Natural killer cell (primary cell): ENCODE measurements around the gene FRY. TPM values are rescaled to one million over a fixed set of nuclear protein-coding genes. Genes with fewer than 3 reads are reported as not detected.

Experiments used
- ATAC-seq, 3 donors: fragments of 150-1000 bp in 2 of 3; fragments of 200-7000 bp in 1 of 3; cut with Tn5 transposase; 1 replicate in 1 of 3; 2 replicates in 2 of 3; pipeline ENCODE4 v1.10.0; 2021; ENCODE audit warnings: mild to moderate bottlenecking in 2 of 3, moderate library complexity in 2 of 3
- DNase-seq, 2 donors: peaks; one replicate each; pipeline versions ENCODE4 v3.0.0 to v3.0.0-alpha.2; 2013 to 2021; ENCODE audit warnings: mixed read lengths in 1 of 2
- H3K27ac ChIP-seq: one replicate; pipeline ENCODE4 v1.5.1; 2013; ENCODE audit warnings: mild to moderate bottlenecking, low read length
- H3K27me3 ChIP-seq: one replicate; pipeline ENCODE4 v1.6.1; 2013; ENCODE audit warnings: low read length; ENCODE audit not compliant: control insufficient read depth, insufficient read depth
- H3K36me3 ChIP-seq: one replicate; pipeline ENCODE4 v1.6.1; 2013; ENCODE audit warnings: low read length; ENCODE audit not compliant: control insufficient read depth, insufficient read depth
- H3K4me1 ChIP-seq: one replicate; pipeline ENCODE4 v1.6.1; 2013; ENCODE audit warnings: low read length; ENCODE audit not compliant: control insufficient read depth, insufficient read depth
- H3K4me3 ChIP-seq: one replicate; pipeline ENCODE4 v1.5.1; 2013; ENCODE audit warnings: low read length
- H3K9me3 ChIP-seq: one replicate; pipeline ENCODE4 v1.6.1; 2013; ENCODE audit warnings: low read length; ENCODE audit not compliant: control insufficient read depth, insufficient read depth
- H3K27ac Mint-ChIP-seq, 2 donors: one replicate each; pipeline ENCODE4 v1.8.0; 2022; ENCODE audit warnings: mild to moderate bottlenecking in 2 of 2, mixed read lengths in 2 of 2, moderate library complexity in 1 of 2
- H3K27me3 Mint-ChIP-seq, 2 donors: one replicate each; pipeline ENCODE4 v1.8.0; 2022; ENCODE audit warnings: low read depth in 2 of 2, mixed read lengths in 2 of 2
- H3K36me3 Mint-ChIP-seq: one replicate; pipeline ENCODE4 v1.8.0; 2022; ENCODE audit warnings: mixed read lengths
- H3K4me1 Mint-ChIP-seq, 2 donors: one replicate each; pipeline ENCODE4 v1.8.0; 2022; ENCODE audit warnings: mixed read lengths in 2 of 2
- H3K4me3 Mint-ChIP-seq: one replicate; pipeline ENCODE4 v1.8.0; 2022; ENCODE audit warnings: mild to moderate bottlenecking, moderate library complexity, mixed read lengths
- H3K9me3 Mint-ChIP-seq, 2 donors: one replicate each; pipeline ENCODE4 v1.8.0; 2022; ENCODE audit warnings: mixed read lengths in 2 of 2
- WGBS: methylation state at CpG from one replicate; pipeline ENCODE4 v1.1.7; 2013; ENCODE audit warnings: missing lambda C conversion rate; ENCODE audit not compliant: insufficient coverage; 5-methylcytosine and 5-hydroxymethylcytosine counted together
- intact Hi-C: fragments of 100-400 bp; cut with micrococcal nuclease; formaldehyde crosslinking; loops from one replicate; pipeline ENCODE4 v1.14.2; 2022
- total RNA-seq, 4 donors: library from RNA; stranded (reverse); fragments of 120-200 nt in 1 of 4; gene quantifications; one replicate each; pipeline versions ENCODE4 v1.2.3 to v1.2.4, GENCODE V29; 2013 to 2022
- TF ChIP-seq, protein P1 (sequence below): fragments of 200-600 bp; IDR thresholded peaks from one replicate; pipeline ENCODE4 v1.8.0; 2022; ENCODE audit warnings: antibody characterized with exemption

Gene FRY
- total RNA-seq, 3 donors from 2014 or later (not counting 1 experiment from before 2014, with no cell fraction given) = 25.1 to 52.1 (median 27.4) TPM

DNA sequence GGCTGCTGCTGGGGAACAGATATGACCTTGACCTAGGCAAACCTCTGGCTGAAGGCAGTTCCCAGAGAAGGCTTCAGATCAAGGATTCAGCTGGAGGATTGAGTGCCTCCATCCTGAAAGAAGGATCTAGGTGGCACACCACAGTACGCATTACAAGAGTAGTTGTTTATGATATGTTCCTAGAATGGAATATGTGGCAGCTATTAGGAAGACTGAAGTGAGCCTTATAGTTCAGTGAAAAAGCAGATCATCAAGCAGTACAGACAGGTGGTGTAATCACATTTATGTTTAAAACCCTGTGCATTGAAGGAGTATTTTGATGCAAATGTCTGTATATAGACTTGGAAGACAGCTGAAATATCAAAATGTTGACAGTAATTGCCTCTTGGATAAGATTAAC is 167.6 kb downstream of the FRY start:
- ATAC-seq = no peak
- 95% methylated on average over 1 of the region's 1 CpG for WGBS

DNA sequence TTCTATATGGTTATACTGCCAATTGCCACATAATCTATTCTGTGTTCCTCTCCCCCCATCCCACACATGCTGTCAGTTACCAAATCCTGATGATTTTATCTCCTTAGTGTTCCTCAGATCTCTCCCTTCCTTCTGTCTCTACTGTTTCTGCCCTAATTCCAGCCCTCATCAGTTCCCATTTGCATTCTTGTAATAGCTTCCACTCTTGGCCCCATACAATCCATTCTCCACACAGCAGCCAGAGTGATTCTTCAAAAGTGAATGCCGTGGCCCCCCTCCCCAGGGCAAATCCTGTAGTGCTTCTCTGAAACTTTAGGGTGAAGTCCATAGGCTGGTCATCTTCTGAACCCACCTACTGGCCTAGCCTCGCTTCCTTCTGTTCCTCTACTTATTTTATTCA is 169.2 kb downstream of the FRY start:
- TF ChIP-seq, protein P1, sequence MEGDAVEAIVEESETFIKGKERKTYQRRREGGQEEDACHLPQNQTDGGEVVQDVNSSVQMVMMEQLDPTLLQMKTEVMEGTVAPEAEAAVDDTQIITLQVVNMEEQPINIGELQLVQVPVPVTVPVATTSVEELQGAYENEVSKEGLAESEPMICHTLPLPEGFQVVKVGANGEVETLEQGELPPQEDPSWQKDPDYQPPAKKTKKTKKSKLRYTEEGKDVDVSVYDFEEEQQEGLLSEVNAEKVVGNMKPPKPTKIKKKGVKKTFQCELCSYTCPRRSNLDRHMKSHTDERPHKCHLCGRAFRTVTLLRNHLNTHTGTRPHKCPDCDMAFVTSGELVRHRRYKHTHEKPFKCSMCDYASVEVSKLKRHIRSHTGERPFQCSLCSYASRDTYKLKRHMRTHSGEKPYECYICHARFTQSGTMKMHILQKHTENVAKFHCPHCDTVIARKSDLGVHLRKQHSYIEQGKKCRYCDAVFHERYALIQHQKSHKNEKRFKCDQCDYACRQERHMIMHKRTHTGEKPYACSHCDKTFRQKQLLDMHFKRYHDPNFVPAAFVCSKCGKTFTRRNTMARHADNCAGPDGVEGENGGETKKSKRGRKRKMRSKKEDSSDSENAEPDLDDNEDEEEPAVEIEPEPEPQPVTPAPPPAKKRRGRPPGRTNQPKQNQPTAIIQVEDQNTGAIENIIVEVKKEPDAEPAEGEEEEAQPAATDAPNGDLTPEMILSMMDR = no peak
- no peaks in the 10 kb centered on the region for H3K36me3 ChIP-seq
- no peak for ATAC-seq
- H3K27me3 Mint-ChIP-seq = no peaks in the 10 kb centered on the region
- no peaks in the 10 kb centered on the region for H3K4me1 ChIP-seq
- no peaks in the 10 kb centered on the region for H3K9me3 ChIP-seq
- 86% methylated on average over 2 of the region's 2 CpGs for WGBS
- intact Hi-C loops = no loop called here
- no peak overlapping the region for H3K27ac Mint-ChIP-seq
- H3K4me1 Mint-ChIP-seq = no peaks in the 10 kb centered on the region
- H3K27ac ChIP-seq = no peak overlapping the region
- no peak for DNase-seq
- H3K4me3 ChIP-seq = no peak overlapping the region
- no peaks in the 10 kb centered on the region for H3K36me3 Mint-ChIP-seq
- H3K9me3 Mint-ChIP-seq = no peaks in the 10 kb centered on the region
- H3K4me3 Mint-ChIP-seq = no peak overlapping the region
- no peaks in the 10 kb centered on the region for H3K27me3 ChIP-seq

More for the DNA sequence above, 167.6 kb downstream of the FRY start:
- Histone ChIP-seq H3K4me1 (no peaks in the 10 kb centered on the region), H3K27ac (no peak overlapping the region), H3K27me3 (no peaks in the 10 kb centered on the region), H3K9me3 (no peaks in the 10 kb centered on the region), H3K4me3 (no peak overlapping the region), H3K36me3 (no peaks in the 10 kb centered on the region)
- intact Hi-C loops = no loop called here
- TF ChIP-seq, protein P1 = no peak
- Mint-ChIP-seq H3K27ac (no peak overlapping the region), H3K4me3 (no peak overlapping the region), H3K9me3 (no peaks in the 10 kb centered on the region), H3K36me3 (no peaks in the 10 kb centered on the region), H3K27me3 (no peaks in the 10 kb centered on the region), H3K4me1 (no peaks in the 10 kb centered on the region)
- DNase-seq = no peak

GRCh38 chr13:32201809-32202208 is 170.2 kb downstream of the FRY start:
- Mint-ChIP-seq H3K27me3 (no peaks in the 10 kb centered on the region), H3K4me1 (no peaks in the 10 kb centered on the region), H3K36me3 (no peaks in the 10 kb centered on the region), H3K27ac (no peak overlapping the region), H3K4me3 (no peak overlapping the region), H3K9me3 (no peaks in the 10 kb centered on the region)
- Histone ChIP-seq H3K4me1 (no peaks in the 10 kb centered on the region), H3K36me3 (no peaks in the 10 kb centered on the region), H3K9me3 (no peaks in the 10 kb centered on the region), H3K27me3 (no peaks in the 10 kb centered on the region), H3K27ac (no peak overlapping the region), H3K4me3 (no peak overlapping the region)
- TF ChIP-seq, protein P1 = no peak
- WGBS = 96% methylated on average over 4 of the region's 4 CpGs
- intact Hi-C loops = no loop called here
- DNase-seq (no peak), ATAC-seq (no peak)

DNA sequence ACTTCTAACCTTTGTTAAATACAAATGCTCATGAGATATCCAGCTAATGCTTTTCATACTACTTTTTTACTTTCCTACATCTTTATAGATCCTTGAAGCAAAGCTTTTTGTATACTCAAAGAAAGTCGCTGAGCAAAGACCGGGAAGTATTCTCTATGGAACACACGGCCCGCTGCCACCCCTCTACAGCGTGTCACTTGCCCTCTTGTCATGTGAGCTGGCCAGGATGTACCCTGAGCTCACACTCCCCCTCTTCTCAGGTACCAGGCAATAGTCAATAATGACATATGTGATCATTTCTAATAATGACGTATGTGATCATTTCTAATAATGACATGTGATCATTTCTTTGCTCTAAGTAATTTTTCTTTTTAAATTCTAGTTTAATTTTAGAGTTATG is 170.7 kb downstream of the FRY start:
- TF ChIP-seq, protein P1 = no peak
- H3K4me3 Mint-ChIP-seq = no peak overlapping the region
- intact Hi-C loops = no loop called here

More for the DNA sequence above, 170.7 kb downstream of the FRY start:
- no peaks in the 10 kb centered on the region for H3K4me1 Mint-ChIP-seq
- no peaks in the 10 kb centered on the region for H3K9me3 ChIP-seq
- DNase-seq (no peak), ATAC-seq (no peak)
- H3K4me1 ChIP-seq = no peaks in the 10 kb centered on the region
- H3K27me3 ChIP-seq = no peaks in the 10 kb centered on the region
- H3K27me3 Mint-ChIP-seq = no peaks in the 10 kb centered on the region
- H3K4me3 ChIP-seq = no peak overlapping the region
- H3K27ac Mint-ChIP-seq = no peak overlapping the region
- H3K36me3 Mint-ChIP-seq = no peaks in the 10 kb centered on the region
- WGBS = 93% methylated on average over 5 of the region's 6 CpGs
- H3K27ac ChIP-seq = no peak overlapping the region
- no peaks in the 10 kb centered on the region for H3K36me3 ChIP-seq
- no peaks in the 10 kb centered on the region for H3K9me3 Mint-ChIP-seq
